Hepatocyte (in vitro differentiated cells): ENCODE measurements around the gene RNLS.

Source experiments
- CTCF ChIP-seq: fragments of 200-600 bp; sonication (generic); IDR thresholded peaks from 2 replicates; pipeline ENCODE4 v1.5.1; 2016; ENCODE audit warnings: antibody characterized with exemption, mild to moderate bottlenecking; ENCODE audit not compliant: poor library complexity
- EZH2 ChIP-seq: fragments of 200-600 bp; sonication (generic); IDR thresholded peaks from 2 replicates; pipeline ENCODE4 v1.6.1; 2016; ENCODE audit warnings: antibody characterized with exemption, mild to moderate bottlenecking, borderline replicate concordance
- EZH2phosphoT487 ChIP-seq: fragments of 200-600 bp; sonication (generic); IDR thresholded peaks from one replicate; pipeline ENCODE4 v1.6.1; 2018; ENCODE audit warnings: antibody characterized with exemption, mild to moderate bottlenecking, low read depth, moderate library complexity; ENCODE audit not compliant: unreplicated experiment, severe bottlenecking

- TF ChIP-seq EZH2 (no peak), CTCF (no peak), EZH2phosphoT487 (no peak)
Measured at GRCh38 chr10:88299787-88300186, 283.3 kb downstream of the RNLS start.
